Gastrocnemius medialis (tissue), 4 donors: ENCODE data around the gene ACR. TPM values are rescaled to one million over a fixed set of nuclear protein-coding genes. Genes with fewer than 3 reads are reported as not detected.
"Not testable (repeated sequence)": the region's sequence is repeated elsewhere in the genome, so short reads cannot be mapped to it uniquely, and the experiment has no call there.

Source experiments
- ATAC-seq, 2 donors: fragments of 150-250 bp; one replicate each; pipeline ENCODE4 v1.9.1; 2016
- DNase-seq, 2 donors: peaks; one replicate each; pipeline ENCODE4 v3.0.0-alpha.2; 2019
- H3K27ac ChIP-seq, 4 donors: fragments of 200-600 bp; sonication (generic); 1 replicate in 1 of 4; 2 replicates in 3 of 4; pipeline ENCODE4 v1.5.1; 2016 to 2018; ENCODE audit warnings: mild to moderate bottlenecking in 2 of 4, moderate library complexity in 1 of 4
- H3K27me3 ChIP-seq, 3 donors: fragments of 200-600 bp; sonication (generic) in 2 of 3; 1 replicate in 1 of 3; 2 replicates in 2 of 3; pipeline versions ENCODE4 v1.5.1 to v1.6.0; 2016 to 2019; ENCODE audit warnings: mild to moderate bottlenecking in 1 of 3, moderate library complexity in 1 of 3
- H3K36me3 ChIP-seq, 2 donors: fragments of 200-600 bp; sonication (generic) in 1 of 2; one replicate each; pipeline ENCODE4 v1.5.1; 2017 to 2018
- H3K4me1 ChIP-seq, 2 donors: fragments of 200-600 bp; sonication (generic) in 1 of 2; one replicate each; pipeline ENCODE4 v1.5.1; 2016 to 2017; ENCODE audit warnings: mild to moderate bottlenecking in 2 of 2
- H3K4me3 ChIP-seq, 4 donors: fragments of 200-600 bp; sonication (generic) in 3 of 4; 1 replicate in 1 of 4; 2 replicates in 3 of 4; pipeline ENCODE4 v1.5.1; 2016 to 2019; ENCODE audit warnings: mild to moderate bottlenecking in 2 of 4
- H3K9me3 ChIP-seq, 3 donors: fragments of 200-600 bp; sonication (generic) in 2 of 3; 1 replicate in 1 of 3; 2 replicates in 2 of 3; pipeline ENCODE4 v1.5.1; 2016 to 2019
- POLR2A ChIP-seq, 2 donors: fragments of 450-650 bp; IDR thresholded peaks; one replicate each; pipeline ENCODE4 v1.6.1; 2017; ENCODE audit warnings: antibody characterized with exemption in 2 of 2, mild to moderate bottlenecking in 2 of 2, moderate library complexity in 2 of 2
- in situ Hi-C, 4 donors: fragments of 200-750 bp; cut with MboI; loops; one replicate each; pipeline versions ENCODE4 v1.15.0 to v1.8.0; 2017; ENCODE audit warnings: low sequenced_read_pairs in 4 of 4
- intact Hi-C: fragments of 100-400 bp; cut with DNase I; formaldehyde crosslinking; loops from one replicate; pipeline ENCODE4 v1.15.1; 2023; ENCODE audit warnings: low total_unique reads
- total RNA-seq, 4 donors: library from RNA; depleted of rRNA; stranded (reverse); fragments of >200 nt; gene quantifications; one replicate each; pipeline versions ENCODE4 v1.1.0 to v1.2.3, GENCODE V29; 2016
- TF ChIP-seq, protein P1 (sequence below), 5 experiments: fragments of 450-650 bp in 3 of 5; fragments of 200-600 bp in 2 of 5; sonication (generic) in 2 of 5; IDR thresholded peaks in 4 of 5; conservative IDR thresholded peaks in 1 of 5; 1 replicate in 4 of 5; 2 replicates in 1 of 5; pipeline ENCODE4 v1.5.1; 2016 to 2019; ENCODE audit warnings: antibody characterized with exemption in 5 of 5, mild to moderate bottlenecking in 3 of 5, moderate library complexity in 3 of 5

The ACR gene
- total RNA-seq, 4 donors from 2014 or later, result not detected

DNA sequence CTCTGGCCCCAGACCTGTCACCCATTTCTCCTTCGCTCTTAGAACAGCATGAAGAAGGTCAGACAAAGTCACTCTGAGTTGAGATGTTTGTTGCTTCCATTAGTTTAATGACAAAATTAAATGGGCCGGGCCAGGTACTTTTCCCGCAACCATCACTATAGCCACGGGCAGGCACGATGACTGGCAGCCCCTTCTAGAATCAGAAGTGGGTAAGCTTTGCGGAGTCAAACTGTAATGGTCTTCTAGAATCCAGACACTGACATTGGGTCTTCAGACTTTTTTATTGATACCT is 2.3 kb upstream of the ACR start:
- Histone ChIP-seq H3K4me3 (no peak overlapping the region), H3K4me1 (peaks cover 3 to 5% of the 10 kb centered on the region in 2 donors), H3K27me3 (peaks cover 0 to 11% (median 11%) of the 10 kb centered on the region in 3 donors), H3K9me3 (no peaks in the 10 kb centered on the region), H3K36me3 (no peaks in the 10 kb centered on the region), H3K27ac (no peak overlapping the region)
- in situ Hi-C loops, result no loop called here
- ATAC-seq (no peak), DNase-seq (no peak)
- no peak for TF ChIP-seq POLR2A (IDR thresholded peaks at IDR 0.05)
- TF ChIP-seq, protein P1, sequence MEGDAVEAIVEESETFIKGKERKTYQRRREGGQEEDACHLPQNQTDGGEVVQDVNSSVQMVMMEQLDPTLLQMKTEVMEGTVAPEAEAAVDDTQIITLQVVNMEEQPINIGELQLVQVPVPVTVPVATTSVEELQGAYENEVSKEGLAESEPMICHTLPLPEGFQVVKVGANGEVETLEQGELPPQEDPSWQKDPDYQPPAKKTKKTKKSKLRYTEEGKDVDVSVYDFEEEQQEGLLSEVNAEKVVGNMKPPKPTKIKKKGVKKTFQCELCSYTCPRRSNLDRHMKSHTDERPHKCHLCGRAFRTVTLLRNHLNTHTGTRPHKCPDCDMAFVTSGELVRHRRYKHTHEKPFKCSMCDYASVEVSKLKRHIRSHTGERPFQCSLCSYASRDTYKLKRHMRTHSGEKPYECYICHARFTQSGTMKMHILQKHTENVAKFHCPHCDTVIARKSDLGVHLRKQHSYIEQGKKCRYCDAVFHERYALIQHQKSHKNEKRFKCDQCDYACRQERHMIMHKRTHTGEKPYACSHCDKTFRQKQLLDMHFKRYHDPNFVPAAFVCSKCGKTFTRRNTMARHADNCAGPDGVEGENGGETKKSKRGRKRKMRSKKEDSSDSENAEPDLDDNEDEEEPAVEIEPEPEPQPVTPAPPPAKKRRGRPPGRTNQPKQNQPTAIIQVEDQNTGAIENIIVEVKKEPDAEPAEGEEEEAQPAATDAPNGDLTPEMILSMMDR (IDR thresholded peaks at IDR 0.05 in 4 of 5, conservative IDR thresholded peaks at IDR 0.05 in 1 of 5), result no peak
- intact Hi-C loops, result no loop called here

GRCh38 chr22:50738649-50739227 is 734 bp downstream of the ACR start:
- Histone ChIP-seq H3K4me1 (peaks cover 0 to 3% of the 10 kb centered on the region in 2 donors), H3K36me3 (no peaks in the 10 kb centered on the region), H3K27me3 (no peaks in the 10 kb centered on the region), H3K4me3 (no peak overlapping the region), H3K27ac (no peak overlapping the region), H3K9me3 (no peaks in the 10 kb centered on the region)
- TF ChIP-seq, protein P1 (IDR thresholded peaks at IDR 0.05 in 4 of 5, conservative IDR thresholded peaks at IDR 0.05 in 1 of 5), result no peak
- no peak for TF ChIP-seq POLR2A (IDR thresholded peaks at IDR 0.05)
- in situ Hi-C loops (no loop called here), intact Hi-C loops (no loop called here)
- DNase-seq (peak in 1 of 2 donors; percentile 6), ATAC-seq (no peak)

GRCh38 chr22:50739279-50739691 is 1.3 kb downstream of the ACR start:
- Histone ChIP-seq H3K4me1 (peaks cover 0 to 3% of the 10 kb centered on the region in 2 donors), H3K36me3 (no peaks in the 10 kb centered on the region), H3K27ac (no peak overlapping the region), H3K9me3 (no peaks in the 10 kb centered on the region), H3K4me3 (no peak overlapping the region), H3K27me3 (no peaks in the 10 kb centered on the region)
- peak in 1 of 2 donors; percentile 7 for DNase-seq
- ATAC-seq, result no peak
- TF ChIP-seq POLR2A (IDR thresholded peaks at IDR 0.05), result no peak
- TF ChIP-seq, protein P1 (IDR thresholded peaks at IDR 0.05 in 4 of 5, conservative IDR thresholded peaks at IDR 0.05 in 1 of 5), result no peak
- intact Hi-C loops, result no loop called here
- in situ Hi-C loops, result no loop called here

- Histone ChIP-seq H3K4me1 (peaks cover 0 to 3% of the 10 kb centered on the region in 2 donors), H3K27ac (no peak overlapping the region), H3K36me3 (no peaks in the 10 kb centered on the region), H3K9me3 (no peaks in the 10 kb centered on the region), H3K27me3 (no peaks in the 10 kb centered on the region), H3K4me3 (no peak overlapping the region)
- no peak for TF ChIP-seq POLR2A (IDR thresholded peaks at IDR 0.05)
- TF ChIP-seq, protein P1 (IDR thresholded peaks at IDR 0.05 in 4 of 5, conservative IDR thresholded peaks at IDR 0.05 in 1 of 5), result no peak
- no peak for ATAC-seq
- intact Hi-C loops (no loop called here), in situ Hi-C loops (no loop called here)
- no peak for DNase-seq
Measured at GRCh38 chr22:50739894-50740293, 1.9 kb downstream of the ACR start.

GRCh38 chr22:50740714-50741113 is 2.7 kb downstream of the ACR start:
- ATAC-seq, intact Hi-C loops, H3K36me3 ChIP-seq, H3K4me1 ChIP-seq, DNase-seq, H3K4me3 ChIP-seq, H3K27me3 ChIP-seq, H3K27ac ChIP-seq, H3K9me3 ChIP-seq, in situ Hi-C loops: not testable (repeated sequence)

DNA sequence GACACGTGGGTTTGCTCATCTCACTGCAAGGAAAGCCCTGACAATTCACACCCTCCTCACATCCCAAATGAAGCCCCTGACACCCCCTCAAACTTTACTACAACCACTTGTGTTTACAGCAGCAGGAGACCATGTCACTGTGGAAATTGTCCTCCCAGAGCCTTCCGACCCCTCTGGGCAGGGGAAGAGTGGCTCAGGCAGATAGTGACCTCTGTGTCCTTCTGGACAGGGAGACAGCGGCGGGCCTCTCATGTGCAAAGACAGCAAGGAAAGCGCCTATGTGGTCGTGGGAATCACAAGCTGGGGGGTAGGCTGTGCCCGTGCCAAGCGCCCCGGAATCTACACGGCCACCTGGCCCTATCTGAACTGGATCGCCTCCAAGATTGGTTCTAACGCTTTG is 6.4 kb downstream of the ACR start:
- H3K27me3 ChIP-seq, H3K4me3 ChIP-seq, H3K4me1 ChIP-seq, ATAC-seq, H3K27ac ChIP-seq, in situ Hi-C loops, intact Hi-C loops, DNase-seq, H3K9me3 ChIP-seq, H3K36me3 ChIP-seq: not testable (repeated sequence)

- H3K36me3 ChIP-seq, H3K27ac ChIP-seq, intact Hi-C loops, H3K9me3 ChIP-seq, ATAC-seq, H3K4me1 ChIP-seq, H3K27me3 ChIP-seq, DNase-seq, H3K4me3 ChIP-seq, in situ Hi-C loops: not testable (repeated sequence)
Measured at GRCh38 chr22:50747521-50747920, 9.5 kb downstream of the ACR start.

DNA sequence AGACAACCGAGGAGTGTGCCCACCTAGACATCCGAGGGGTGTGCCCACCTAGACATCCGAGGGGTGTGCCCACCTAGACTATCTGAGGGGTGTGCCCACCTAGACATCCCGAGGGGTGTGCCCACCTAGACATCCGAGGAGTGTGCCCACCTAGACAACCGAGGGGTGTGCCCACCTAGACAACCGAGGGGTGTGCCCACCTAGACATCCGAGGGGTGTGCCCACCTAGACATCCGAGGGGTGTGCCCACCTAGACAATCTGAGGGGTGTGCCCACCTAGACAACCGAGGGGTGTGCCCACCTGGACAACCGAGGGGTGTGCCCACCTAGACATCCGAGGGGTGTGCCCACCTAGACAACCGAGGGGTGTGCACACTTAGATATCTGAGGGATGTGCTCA is 10.6 kb downstream of the ACR start:
- DNase-seq, H3K27ac ChIP-seq, H3K9me3 ChIP-seq, H3K27me3 ChIP-seq, ATAC-seq, H3K4me3 ChIP-seq, in situ Hi-C loops, H3K4me1 ChIP-seq, intact Hi-C loops, H3K36me3 ChIP-seq: not testable (repeated sequence)
